H1 (cell line): ENCODE results near the gene SLC25A30. TPM values are rescaled to one million over a fixed set of nuclear protein-coding genes. Genes with fewer than 3 reads are reported as not detected.

Experiments used
- KDM1A ChIP-seq: fragments of 200-600, 300-600 bp; sonication (generic); IDR thresholded peaks from 2 replicates; pipeline ENCODE4 v1.7.1; 2016; ENCODE audit warnings: mild to moderate bottlenecking, low read length, borderline replicate concordance
- SIX5 ChIP-seq: IDR thresholded peaks from 2 replicates; pipeline ENCODE4 v1.6.1; 2011; ENCODE audit warnings: mild to moderate bottlenecking, low read depth, low read length
- polyA plus RNA-seq, 7 experiments: library from polyadenylated mRNA; depleted of rRNA in 3 of 7; stranded (reverse) in 5 of 7; unstranded in 2 of 7; fragments of >200 nt in 5 of 7; fragments of 200-250 nt in 2 of 7; gene quantifications; 1 replicate in 5 of 7; 2 replicates in 1 of 7; 4 replicates in 1 of 7; pipeline versions ENCODE4 v1.2.1 to v1.2.3, GENCODE V29; 2011 to 2013; ENCODE audit warnings: missing spikeins in 2 of 7, mixed read lengths in 2 of 7
- total RNA-seq: library from RNA; stranded (reverse); fragmentation: NEBNext Ultra II Directional; extraction: Animal tissue kit (Norgen Biotek cat#: 25700); gene quantifications from 2 replicates; pipeline ENCODE4 v1.2.1, GENCODE V29; 2021
- TF ChIP-seq, protein P1 (sequence below): IDR thresholded peaks from 2 replicates; pipeline ENCODE4 v1.6.1; 2012; ENCODE audit warnings: inconsistent platforms

The SLC25A30 gene
- total and polyA plus RNA-seq, 2 of the 8 experiments (the other 6 are each of a cell fraction or from before 2014, with no cell fraction given) = 2.1 to 8.7 TPM

DNA sequence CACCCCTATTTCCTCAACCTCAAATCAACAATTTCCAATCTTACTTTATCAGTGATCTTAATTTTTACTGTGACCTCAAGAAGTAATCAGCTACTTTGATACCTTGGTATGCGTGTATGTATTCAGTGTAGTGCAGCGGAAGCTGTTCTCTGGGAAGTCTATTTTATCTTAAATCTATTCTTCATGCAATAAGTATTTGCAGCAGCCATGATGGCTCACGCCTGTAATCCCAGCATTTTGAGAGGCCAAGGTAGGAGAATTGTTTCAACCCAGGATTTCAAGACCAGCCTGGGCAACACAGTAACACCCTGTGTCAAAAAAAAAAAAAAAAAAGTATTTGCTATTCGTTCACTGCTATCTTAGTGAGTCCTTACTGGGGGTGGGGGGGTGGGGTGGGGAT is 6.5 kb downstream of the SLC25A30 start (continued):
- TF ChIP-seq, protein P1, sequence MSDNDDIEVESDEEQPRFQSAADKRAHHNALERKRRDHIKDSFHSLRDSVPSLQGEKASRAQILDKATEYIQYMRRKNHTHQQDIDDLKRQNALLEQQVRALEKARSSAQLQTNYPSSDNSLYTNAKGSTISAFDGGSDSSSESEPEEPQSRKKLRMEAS = no peak
- TF ChIP-seq SIX5 = no peak
- TF ChIP-seq KDM1A = no peak
